ENCODE measurements around the gene STXBP5.

- TF ChIP-seq POLR2AphosphoS5 (IDR thresholded peaks at IDR 0.05; ENCODE audit: borderline replicate concordance, low read depth, low read length) (no peak), EZH2 (IDR thresholded peaks at IDR 0.05) (no peak), FOXP2 (optimal IDR thresholded peaks at IDR 0.05; ENCODE audit: control extremely low read depth, extremely low read length, insufficient read depth) (no peak)
Observed at GRCh38 chr6:147267658-147268057, 63.4 kb downstream of the STXBP5 start.
